Prostate gland (tissue), 2 donors: ENCODE measurements around the gene NRN1L.

Experiments
- POLR2A ChIP-seq: fragments of 450-650 bp; IDR thresholded peaks from one replicate; pipeline ENCODE4 v1.6.1; 2016; ENCODE audit warnings: antibody characterized with exemption, mild to moderate bottlenecking
- TF ChIP-seq, protein P1 (sequence below), 4 experiments: fragments of 200-600 bp in 2 of 4; fragments of 450-650 bp in 2 of 4; sonication (generic) in 2 of 4; IDR thresholded peaks; 1 replicate in 3 of 4; 2 replicates in 1 of 4; pipeline ENCODE4 v1.5.1; 2016 to 2019; ENCODE audit warnings: antibody characterized with exemption in 4 of 4, mild to moderate bottlenecking in 2 of 4, moderate library complexity in 2 of 4

DNA sequence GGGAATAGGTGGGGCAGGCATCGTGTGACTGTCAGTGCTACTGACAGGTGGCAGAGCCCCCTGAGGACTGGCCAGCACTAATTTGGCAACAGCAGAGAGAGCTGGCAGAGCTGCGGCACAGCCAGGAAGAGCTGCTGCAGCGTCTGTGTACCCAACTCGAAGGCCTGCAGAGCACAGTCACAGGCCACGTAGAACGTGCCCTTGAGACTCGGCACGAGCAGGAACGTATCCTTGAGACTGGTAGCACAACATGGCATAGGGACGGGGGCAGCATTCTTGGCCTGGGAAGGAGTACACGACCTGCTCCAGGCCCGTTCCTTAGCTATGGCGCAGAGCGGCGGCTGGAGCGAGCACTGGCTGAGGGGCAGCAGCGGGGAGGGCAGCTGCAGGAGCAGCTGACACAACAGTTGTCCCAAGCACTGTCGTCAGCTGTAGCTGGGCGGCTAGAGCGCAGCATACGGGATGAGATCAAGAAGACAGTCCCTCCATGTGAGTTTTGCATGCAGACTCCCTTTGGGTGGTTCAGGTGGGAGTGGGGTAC lies 3.0 kb upstream of the NRN1L start:
- TF ChIP-seq, protein P1, sequence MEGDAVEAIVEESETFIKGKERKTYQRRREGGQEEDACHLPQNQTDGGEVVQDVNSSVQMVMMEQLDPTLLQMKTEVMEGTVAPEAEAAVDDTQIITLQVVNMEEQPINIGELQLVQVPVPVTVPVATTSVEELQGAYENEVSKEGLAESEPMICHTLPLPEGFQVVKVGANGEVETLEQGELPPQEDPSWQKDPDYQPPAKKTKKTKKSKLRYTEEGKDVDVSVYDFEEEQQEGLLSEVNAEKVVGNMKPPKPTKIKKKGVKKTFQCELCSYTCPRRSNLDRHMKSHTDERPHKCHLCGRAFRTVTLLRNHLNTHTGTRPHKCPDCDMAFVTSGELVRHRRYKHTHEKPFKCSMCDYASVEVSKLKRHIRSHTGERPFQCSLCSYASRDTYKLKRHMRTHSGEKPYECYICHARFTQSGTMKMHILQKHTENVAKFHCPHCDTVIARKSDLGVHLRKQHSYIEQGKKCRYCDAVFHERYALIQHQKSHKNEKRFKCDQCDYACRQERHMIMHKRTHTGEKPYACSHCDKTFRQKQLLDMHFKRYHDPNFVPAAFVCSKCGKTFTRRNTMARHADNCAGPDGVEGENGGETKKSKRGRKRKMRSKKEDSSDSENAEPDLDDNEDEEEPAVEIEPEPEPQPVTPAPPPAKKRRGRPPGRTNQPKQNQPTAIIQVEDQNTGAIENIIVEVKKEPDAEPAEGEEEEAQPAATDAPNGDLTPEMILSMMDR (IDR thresholded peaks at IDR 0.05), result no peak
- TF ChIP-seq POLR2A, result no peak
